IgD-negative memory B cell (primary cell): ENCODE measurements around the gene DNAH3. TPM values are rescaled to one million over a fixed set of nuclear protein-coding genes. Genes with fewer than 3 reads are reported as not detected.
"Not testable (repeated sequence)": the region's sequence is repeated elsewhere in the genome, so short reads cannot be mapped to it uniquely, and the experiment has no call there.

Experiments
- H3K27ac Mint-ChIP-seq, 3 donors: one replicate each; pipeline ENCODE4 v1.8.0; 2020 to 2022; ENCODE audit warnings: mild to moderate bottlenecking in 3 of 3, mixed read lengths in 3 of 3, moderate library complexity in 1 of 3
- H3K27me3 Mint-ChIP-seq: one replicate; pipeline ENCODE4 v1.8.0; 2021; ENCODE audit warnings: mixed read lengths
- H3K36me3 Mint-ChIP-seq: one replicate; pipeline ENCODE4 v1.8.0; 2020; ENCODE audit warnings: mild to moderate bottlenecking, mixed read lengths
- H3K4me1 Mint-ChIP-seq, 3 donors: one replicate each; pipeline ENCODE4 v1.8.0; 2020 to 2022; ENCODE audit warnings: mixed read lengths in 3 of 3, mild to moderate bottlenecking in 1 of 3
- H3K4me3 Mint-ChIP-seq, 4 donors: one replicate each; pipeline ENCODE4 v1.8.0; 2020 to 2022; ENCODE audit warnings: mild to moderate bottlenecking in 4 of 4, mixed read lengths in 4 of 4, moderate library complexity in 3 of 4
- H3K9me3 Mint-ChIP-seq, 3 donors: one replicate each; pipeline ENCODE4 v1.8.0; 2020 to 2021; ENCODE audit warnings: mixed read lengths in 3 of 3, mild to moderate bottlenecking in 1 of 3
- polyA plus RNA-seq: library from polyadenylated mRNA; unstranded; fragments of 300-500 nt; fragmentation: Illumina TruSeq; gene quantifications from one replicate; pipeline ENCODE4 v1.2.3, GENCODE V29; 2021

DNAH3 gene
- polyA plus RNA-seq, 1 donor from 2014 or later, result not detected

- Mint-ChIP-seq H3K4me1 (peaks cover 0 to 8% (median 3%) of the 10 kb centered on the region in 3 donors), H3K4me3 (no peak overlapping the region), H3K36me3 (no peaks in the 10 kb centered on the region), H3K27me3 (no peaks in the 10 kb centered on the region), H3K27ac (no peak overlapping the region), H3K9me3 (no peaks in the 10 kb centered on the region)
Measured at GRCh38 chr16:20944861-20945574, 205.6 kb downstream of the DNAH3 start.

- Mint-ChIP-seq H3K4me3 (no peak overlapping the region), H3K4me1 (peaks cover 0 to 8% (median 4%) of the 10 kb centered on the region in 3 donors), H3K27me3 (no peaks in the 10 kb centered on the region), H3K9me3 (no peaks in the 10 kb centered on the region), H3K27ac (no peak overlapping the region), H3K36me3 (peaks cover 1% of the 10 kb centered on the region)
Measured at GRCh38 chr16:20942256-20942655, 208.4 kb downstream of the DNAH3 start.

- no peaks in the 10 kb centered on the region for H3K27me3 Mint-ChIP-seq
- H3K27ac Mint-ChIP-seq, result no peak overlapping the region
- H3K36me3 Mint-ChIP-seq, result peaks cover 1% of the 10 kb centered on the region
- no peaks in the 10 kb centered on the region for H3K9me3 Mint-ChIP-seq
- H3K4me3 Mint-ChIP-seq, result no peak overlapping the region
- H3K4me1 Mint-ChIP-seq, result peaks cover 0 to 8% (median 4%) of the 10 kb centered on the region in 3 donors
Measured at GRCh38 chr16:20941636-20941926, 209.1 kb downstream of the DNAH3 start.

GRCh38 chr16:20940871-20941635 lies 209.6 kb downstream of the DNAH3 start:
- H3K9me3 Mint-ChIP-seq, result no peaks in the 10 kb centered on the region
- no peak overlapping the region for H3K4me3 Mint-ChIP-seq
- H3K4me1 Mint-ChIP-seq, result peaks cover 0 to 8% (median 4%) of the 10 kb centered on the region in 3 donors
- H3K27me3 Mint-ChIP-seq, result no peaks in the 10 kb centered on the region
- H3K27ac Mint-ChIP-seq, result peak overlapping the region in 1 of 3 donors; percentile 50
- H3K36me3 Mint-ChIP-seq, result peaks cover 1% of the 10 kb centered on the region

- Mint-ChIP-seq H3K9me3 (no peaks in the 10 kb centered on the region), H3K27me3 (no peaks in the 10 kb centered on the region), H3K4me3 (peak overlapping the region in 1 of 4 donors; percentile 15), H3K36me3 (peaks cover 1% of the 10 kb centered on the region), H3K4me1 (peaks cover 0 to 7% (median 4%) of the 10 kb centered on the region in 3 donors), H3K27ac (no peak overlapping the region)
Measured at GRCh38 chr16:20939611-20940010, 211.0 kb downstream of the DNAH3 start.

- H3K27me3 Mint-ChIP-seq, result no peaks in the 10 kb centered on the region
- peaks cover 0 to 6% (median 4%) of the 10 kb centered on the region in 3 donors for H3K4me1 Mint-ChIP-seq
- peak overlapping the region in 1 of 3 donors; percentile 59 for H3K27ac Mint-ChIP-seq
- no peak overlapping the region for H3K4me3 Mint-ChIP-seq
- H3K9me3 Mint-ChIP-seq, result no peaks in the 10 kb centered on the region
- H3K36me3 Mint-ChIP-seq, result peaks cover 1% of the 10 kb centered on the region
Measured at GRCh38 chr16:20938426-20938825, 212.2 kb downstream of the DNAH3 start.

GRCh38 chr16:20937736-20938135 lies 212.9 kb downstream of the DNAH3 start:
- H3K9me3 Mint-ChIP-seq, result no peaks in the 10 kb centered on the region
- H3K4me1 Mint-ChIP-seq, result peaks cover 0 to 4% (median 4%) of the 10 kb centered on the region in 3 donors
- H3K36me3 Mint-ChIP-seq, result peaks cover 1% of the 10 kb centered on the region
- H3K4me3 Mint-ChIP-seq, result no peak overlapping the region
- no peaks in the 10 kb centered on the region for H3K27me3 Mint-ChIP-seq
- H3K27ac Mint-ChIP-seq, result no peak overlapping the region

GRCh38 chr16:20933589-20933988 lies 217.1 kb downstream of the DNAH3 start:
- no peak overlapping the region for H3K27ac Mint-ChIP-seq

GRCh38 chr16:20931066-20931600 lies 219.5 kb downstream of the DNAH3 start:
- no peak overlapping the region for H3K4me3 Mint-ChIP-seq
- H3K9me3 Mint-ChIP-seq, result no peaks in the 10 kb centered on the region
- peaks cover 4% of the 10 kb centered on the region for H3K36me3 Mint-ChIP-seq
- no peaks in the 10 kb centered on the region for H3K4me1 Mint-ChIP-seq
- no peaks in the 10 kb centered on the region for H3K27me3 Mint-ChIP-seq
- H3K27ac Mint-ChIP-seq, result no peak overlapping the region

More at GRCh38 chr16:20933589-20933988, 217.1 kb downstream of the DNAH3 start:
- Mint-ChIP-seq H3K9me3 (no peaks in the 10 kb centered on the region), H3K36me3 (peaks cover 3% of the 10 kb centered on the region), H3K4me1 (peaks cover 0 to 1% (median 0%) of the 10 kb centered on the region in 3 donors), H3K27me3 (no peaks in the 10 kb centered on the region), H3K4me3 (no peak overlapping the region)

- Mint-ChIP-seq H3K27ac (no peak overlapping the region), H3K36me3 (peaks cover 8% of the 10 kb centered on the region), H3K4me3 (no peak overlapping the region), H3K4me1 (no peaks in the 10 kb centered on the region), H3K9me3 (no peaks in the 10 kb centered on the region), H3K27me3 (no peaks in the 10 kb centered on the region)
Measured at GRCh38 chr16:20930365-20930690, 220.3 kb downstream of the DNAH3 start.

- H3K27ac Mint-ChIP-seq, H3K9me3 Mint-ChIP-seq: not testable (repeated sequence)
Measured at GRCh38 chr16:20929676-20930364, 220.8 kb downstream of the DNAH3 start.

GRCh38 chr16:20928774-20929411 lies 221.8 kb downstream of the DNAH3 start:
- no peaks in the 10 kb centered on the region for H3K4me1 Mint-ChIP-seq
- no peak overlapping the region for H3K27ac Mint-ChIP-seq
- H3K4me3 Mint-ChIP-seq, result no peak overlapping the region
- H3K27me3 Mint-ChIP-seq, result no peaks in the 10 kb centered on the region
- peaks cover 8% of the 10 kb centered on the region for H3K36me3 Mint-ChIP-seq
- no peaks in the 10 kb centered on the region for H3K9me3 Mint-ChIP-seq

More at GRCh38 chr16:20929676-20930364, 220.8 kb downstream of the DNAH3 start:
- H3K36me3 Mint-ChIP-seq, H3K4me3 Mint-ChIP-seq, H3K4me1 Mint-ChIP-seq, H3K27me3 Mint-ChIP-seq: not testable (repeated sequence)

- Mint-ChIP-seq H3K9me3 (no peaks in the 10 kb centered on the region), H3K4me3 (no peak overlapping the region), H3K4me1 (peaks cover 0 to 5% (median 3%) of the 10 kb centered on the region in 3 donors), H3K36me3 (peaks cover 10% of the 10 kb centered on the region), H3K27ac (no peak overlapping the region), H3K27me3 (no peaks in the 10 kb centered on the region)
Measured at GRCh38 chr16:20925751-20926150, 224.9 kb downstream of the DNAH3 start.

- Mint-ChIP-seq H3K27ac (no peak overlapping the region), H3K36me3 (peaks cover 12% of the 10 kb centered on the region), H3K4me3 (no peak overlapping the region), H3K4me1 (peaks cover 0 to 5% (median 5%) of the 10 kb centered on the region in 3 donors), H3K27me3 (no peaks in the 10 kb centered on the region), H3K9me3 (no peaks in the 10 kb centered on the region)
Measured at GRCh38 chr16:20923876-20924275, 226.8 kb downstream of the DNAH3 start.

GRCh38 chr16:20920799-20921198 lies 229.8 kb downstream of the DNAH3 start:
- Mint-ChIP-seq H3K27me3 (no peaks in the 10 kb centered on the region), H3K36me3 (peaks cover 13% of the 10 kb centered on the region), H3K27ac (no peak overlapping the region), H3K4me1 (peaks cover 4 to 15% (median 7%) of the 10 kb centered on the region in 3 donors), H3K9me3 (no peaks in the 10 kb centered on the region), H3K4me3 (no peak overlapping the region)
